Measurements from ENCODE around the gene BRSK1. TPM values are rescaled to one million over a fixed set of nuclear protein-coding genes. Genes with fewer than 3 reads are reported as not detected.

BRSK1 gene
- total and polyA plus RNA-seq, 2 of the 13 experiments (the other 11 are each of a cell fraction or from before 2014, with no cell fraction given) = 0.18 to 1.2 TPM

DNA sequence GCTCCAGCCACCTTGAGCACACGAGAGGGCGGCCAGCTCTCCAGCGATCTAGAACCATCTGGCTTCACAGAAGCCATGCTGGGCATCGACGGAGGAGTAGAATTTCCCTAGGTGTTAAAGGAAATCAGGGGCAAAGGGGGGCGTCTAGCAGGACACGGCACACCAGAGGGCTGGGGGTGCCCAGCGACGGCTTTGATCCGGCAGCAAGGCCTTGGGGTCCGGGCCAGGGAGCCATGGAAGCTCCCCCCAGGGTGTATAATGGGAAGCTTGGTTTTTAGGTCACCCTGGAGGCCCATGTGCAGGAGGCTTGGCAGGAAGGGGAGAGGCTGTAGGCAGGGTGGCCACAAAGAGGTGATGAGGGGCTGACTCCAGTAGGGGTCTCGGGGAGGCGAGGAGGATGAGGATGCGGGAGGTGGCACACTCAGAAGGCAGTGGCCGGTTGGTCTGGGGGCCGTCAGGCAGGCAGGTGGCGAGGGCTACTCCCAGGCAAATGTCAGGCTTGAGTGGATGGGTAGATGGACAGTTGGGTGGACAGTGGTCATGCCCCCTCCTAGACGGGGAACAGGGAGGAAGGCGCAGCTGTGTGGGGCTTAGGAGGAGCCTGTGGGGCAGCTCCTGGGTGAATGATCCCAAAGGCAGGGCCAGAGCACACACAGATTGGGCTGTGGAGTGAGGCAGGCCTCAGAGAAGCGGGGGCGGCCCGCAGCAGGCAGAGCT lies 61.5 kb downstream of the BRSK1 start:
- Histone ChIP-seq H3K4me1 (ENCODE audit: insufficient read depth, low read length) (peaks cover 12% of the 10 kb centered on the region), H2AFZ (ENCODE audit: low read length) (no peak overlapping the region), H4K20me1 (ENCODE audit: insufficient read depth, low read length) (peaks cover 3% of the 10 kb centered on the region; the same call in 1 of the 2 replicates), H3K9me3 (ENCODE audit: low read length) (no peaks in the 10 kb centered on the region), H3K79me2 (ENCODE audit: insufficient read depth, low read length) (peaks cover 2% of the 10 kb centered on the region), H3K4me2 (ENCODE audit: low read depth, low read length) (no peak overlapping the region), H3K27me3 (ENCODE audit: control insufficient read depth in 1 of 2, insufficient read depth in 2 of 2, low read length in 2 of 2) (no peaks in the 10 kb centered on the region; a peak in 2 of 5 replicates), H3K4me3 (replicated peaks in 1 of 3; ENCODE audit: insufficient read depth in 1 of 3, low read depth in 2 of 3, low read length in 3 of 3) (no peak overlapping the region), H3K9ac (ENCODE audit: insufficient read depth, low read depth, low read length) (no peak overlapping the region), H3K36me3 (replicated peaks in 1 of 2; ENCODE audit: control insufficient read depth in 1 of 2, insufficient read depth in 2 of 2, low read length in 2 of 2) (peaks cover 2 to 7% of the 10 kb centered on the region in 2 experiments; a peak in 3 of 5 replicates), H3K27ac (ENCODE audit: extremely low read length, insufficient read depth, low read length) (no peak overlapping the region)
- ChIA-PET CTCF (ENCODE audit: low intra/inter-chr PET ratio, low total read pairs) (no interaction called here), POLR2A (no interaction called here)
- 0 out of 2 replicates have a peak, but pooled peaks have one; percentile 17 for TF ChIP-seq RBFOX2 (IDR thresholded peaks at IDR 0.05; ENCODE audit: low read depth, low read length)
- TF ChIP-seq HDAC1 (CRISPR knock-in tag; IDR thresholded peaks at IDR 0.05) = no peak
- no peak for FAIRE-seq
- no TSS peak for BruUV-seq (replicated peaks)
- in situ Hi-C loops (cut with HindIII; ENCODE audit: extremely low pct_ligation_motif_present, low pct_unique_long_range_greater_than_20kb) = no loop called here
- DNase-seq (ENCODE audit: low spot score) = no peak
- 91% methylated on average over 21 of the region's 22 CpGs for WGBS (ENCODE audit: low lambda C conversion rate)
- intact Hi-C loops (cut with micrococcal nuclease; ENCODE audit: unreplicated experiment) = no loop called here
- no peak for ATAC-seq

GRCh38 chr19:55345818-55346724 lies 62.3 kb downstream of the BRSK1 start:
- in situ Hi-C loops (cut with HindIII; ENCODE audit: extremely low pct_ligation_motif_present, low pct_unique_long_range_greater_than_20kb) (no loop called here), intact Hi-C loops (cut with micrococcal nuclease; ENCODE audit: unreplicated experiment) (no loop called here)
- Histone ChIP-seq H3K79me2 (ENCODE audit: insufficient read depth, low read length) (no peaks in the 10 kb centered on the region), H3K9ac (ENCODE audit: insufficient read depth, low read depth, low read length) (no peak overlapping the region), H3K27ac (ENCODE audit: extremely low read length, insufficient read depth, low read length) (no peak overlapping the region), H3K9me3 (ENCODE audit: low read length) (no peaks in the 10 kb centered on the region), H3K4me1 (ENCODE audit: insufficient read depth, low read length) (peaks cover 8% of the 10 kb centered on the region), H4K20me1 (ENCODE audit: insufficient read depth, low read length) (peaks cover 3% of the 10 kb centered on the region; the same call in 1 of the 2 replicates), H3K4me3 (replicated peaks in 1 of 3; ENCODE audit: insufficient read depth in 1 of 3, low read depth in 2 of 3, low read length in 3 of 3) (no peak overlapping the region), H3K27me3 (ENCODE audit: control insufficient read depth in 1 of 2, insufficient read depth in 2 of 2, low read length in 2 of 2) (no peaks in the 10 kb centered on the region; a peak in 1 of 5 replicates), H3K36me3 (replicated peaks in 1 of 2; ENCODE audit: control insufficient read depth in 1 of 2, insufficient read depth in 2 of 2, low read length in 2 of 2) (peaks cover 2 to 7% of the 10 kb centered on the region in 2 experiments; a peak in 3 of 5 replicates), H3K4me2 (ENCODE audit: low read depth, low read length) (no peak overlapping the region), H2AFZ (ENCODE audit: low read length) (no peak overlapping the region)
- DNase-seq (ENCODE audit: low spot score) (no peak), ATAC-seq (no peak), FAIRE-seq (no peak)
- CTCF ChIA-PET (ENCODE audit: low intra/inter-chr PET ratio, low total read pairs) = interaction anchor here (0.5 kb wide), 1 partner anchor 41 kb away, joined by 3 read pairs; no protein-coding TSS in a partner anchor
- WGBS (ENCODE audit: low lambda C conversion rate) = 94% methylated on average over 29 of the region's 43 CpGs
- BruUV-seq (replicated peaks) = no TSS peak
- POLR2A ChIA-PET = no interaction called here
- TF ChIP-seq ZNF615 (CRISPR knock-in tag; IDR thresholded peaks at IDR 0.05; ENCODE audit: borderline replicate concordance) = no peak
- no peak for TF ChIP-seq DNMT1 (CRISPR knock-in tag; IDR thresholded peaks at IDR 0.05)
- no peak for TF ChIP-seq NFYB (CRISPR knock-in tag; IDR thresholded peaks at IDR 0.05)
- TF ChIP-seq KLF6 (CRISPR knock-in tag; IDR thresholded peaks at IDR 0.05) = no peak
- no peak for TF ChIP-seq STAG1 (CRISPR knock-in tag; IDR thresholded peaks at IDR 0.05)
- no peak for TF ChIP-seq CREBL2 (CRISPR knock-in tag; IDR thresholded peaks at IDR 0.05; ENCODE audit: borderline replicate concordance)
- TF ChIP-seq NFKBIZ (CRISPR knock-in tag; IDR thresholded peaks at IDR 0.05) = no peak
- TF ChIP-seq DMAP1 (CRISPR knock-in tag; IDR thresholded peaks at IDR 0.05) = no peak
- no peak for TF ChIP-seq PAX8 (CRISPR knock-in tag; IDR thresholded peaks at IDR 0.05; ENCODE audit: borderline replicate concordance)
- TF ChIP-seq ELF4 (CRISPR knock-in tag; IDR thresholded peaks at IDR 0.05; ENCODE audit: borderline replicate concordance) = no peak
- no peak for TF ChIP-seq SMAD1 (CRISPR knock-in tag; IDR thresholded peaks at IDR 0.05; ENCODE audit: borderline replicate concordance, low read depth)
- TF ChIP-seq TEAD2 (CRISPR knock-in tag; IDR thresholded peaks at IDR 0.05) = no peak
- no peak for TF ChIP-seq TMF1 (CRISPR knock-in tag; IDR thresholded peaks at IDR 0.05; ENCODE audit: low read depth)
- no peak for TF ChIP-seq MIER3 (CRISPR knock-in tag; IDR thresholded peaks at IDR 0.05; ENCODE audit: borderline replicate concordance)
- TF ChIP-seq MAFG (CRISPR knock-in tag; IDR thresholded peaks at IDR 0.05) = no peak
- no peak for TF ChIP-seq FOXK1 (CRISPR knock-in tag; IDR thresholded peaks at IDR 0.05; ENCODE audit: borderline replicate concordance, low read depth)
- no peak for TF ChIP-seq KLF13 (CRISPR knock-in tag; IDR thresholded peaks at IDR 0.05)
